Measurements from ENCODE around the gene PTOV1. TPM values are rescaled to one million over a fixed set of nuclear protein-coding genes. Genes with fewer than 3 reads are reported as not detected.

Gene PTOV1
- total and polyA plus RNA-seq, 2 of the 8 experiments (the other 6 are each of a cell fraction or from before 2014, with no cell fraction given) = 147 to 251 TPM

- TF ChIP-seq CHD7 (IDR thresholded peaks at IDR 0.05; ENCODE audit: insufficient replicate concordance, low read length) (no peak), SIX5 (IDR thresholded peaks at IDR 0.05; ENCODE audit: low read depth, low read length) (no peak)
These were observed 49.5 kb upstream of the PTOV1 start (continued) for GRCh38 chr19:49801401-49801888.

All from H1 (cell line).